NCI-H1092 treated with DMSO at 0.1 percent for 48 hours (cell line): Measurements from ENCODE around the gene CPNE2.
"Not testable (repeated sequence)": the region's sequence is repeated elsewhere in the genome, so short reads cannot be mapped to it uniquely, and the experiment has no call there.

Experiments
- DNase-seq: peaks from one replicate; lab custom pipeline; 2025; lab: John Stamatoyannopoulos, UW

The CPNE2 gene

DNA sequence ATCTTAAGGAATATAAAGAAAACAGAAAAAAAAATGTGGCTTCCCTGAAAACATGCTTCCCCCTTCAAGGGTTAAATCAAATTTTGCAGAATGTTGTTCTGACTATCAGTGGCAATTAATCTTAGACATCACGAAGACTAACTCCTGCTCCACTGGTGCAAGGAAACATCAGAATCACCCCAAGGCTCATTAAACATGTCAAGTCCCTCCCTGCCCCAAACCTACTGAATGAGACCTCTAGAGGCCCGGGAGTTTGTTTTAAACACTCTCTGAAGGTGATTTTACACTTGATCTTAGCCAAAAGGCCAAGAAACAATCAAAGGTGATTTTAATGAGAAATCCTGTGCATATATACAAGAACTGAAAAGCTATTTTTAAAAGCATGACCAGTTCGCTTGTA is 75.2 kb downstream of the CPNE2 start:
- DNase-seq = no peak

- peak; percentile 19 for DNase-seq
These were observed 75.6 kb downstream of the CPNE2 start for GRCh38 chr16:57167953-57168352.

- no peak for DNase-seq
These were observed 76.9 kb downstream of the CPNE2 start for GRCh38 chr16:57169327-57169726.

DNA sequence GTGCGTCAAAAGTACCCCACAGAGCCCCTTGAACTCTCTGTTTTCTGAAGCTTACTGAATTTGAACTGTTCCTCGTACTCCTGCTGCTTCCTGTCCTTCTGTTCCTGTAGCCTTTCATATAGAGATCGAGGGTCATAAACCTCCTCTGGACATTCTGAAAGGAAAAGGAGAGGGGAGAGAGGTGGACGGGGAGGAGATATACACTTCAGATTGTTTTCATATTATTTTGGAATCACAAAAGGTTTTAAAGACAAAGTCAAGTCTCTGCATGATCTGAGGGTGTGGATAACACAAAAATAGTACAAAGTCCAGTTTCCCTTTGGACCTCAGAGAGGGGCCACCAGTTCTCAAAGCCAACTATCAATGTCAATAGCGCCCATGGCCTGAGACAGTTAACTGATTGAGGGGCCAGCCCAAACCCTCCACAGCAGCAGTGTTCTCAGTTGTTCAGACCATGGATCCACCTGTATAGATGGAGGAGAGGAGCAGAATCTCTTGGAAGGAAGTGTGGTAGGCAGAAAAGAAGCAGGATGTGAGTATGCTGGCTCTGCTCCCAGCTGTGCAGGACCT is 80.4 kb downstream of the CPNE2 start:
- no peak for DNase-seq

DNA sequence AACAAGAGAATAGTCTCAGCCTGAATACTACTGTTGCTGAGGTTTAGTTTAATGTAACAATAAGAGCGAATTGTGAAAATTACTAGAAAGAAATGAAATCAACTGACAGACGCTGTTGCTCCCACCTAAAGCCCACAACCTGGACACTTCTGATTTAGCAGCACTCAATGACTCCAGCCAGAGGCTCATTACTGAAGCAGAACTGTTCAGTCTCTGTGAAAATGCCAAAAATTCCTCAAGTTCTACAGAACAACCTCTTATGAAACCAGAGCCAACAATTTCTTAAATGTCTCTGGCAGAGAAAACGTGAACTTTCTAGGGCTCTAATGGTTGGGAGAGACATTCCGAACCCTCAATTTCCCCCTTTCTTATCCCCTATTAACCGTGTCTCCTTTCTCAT is 83.5 kb downstream of the CPNE2 start:
- no peak for DNase-seq

GRCh38 chr16:57178196-57178595 is 85.8 kb downstream of the CPNE2 start:
- DNase-seq = no peak

- DNase-seq = no peak
These were observed 86.4 kb downstream of the CPNE2 start for GRCh38 chr16:57178793-57179212.

DNA sequence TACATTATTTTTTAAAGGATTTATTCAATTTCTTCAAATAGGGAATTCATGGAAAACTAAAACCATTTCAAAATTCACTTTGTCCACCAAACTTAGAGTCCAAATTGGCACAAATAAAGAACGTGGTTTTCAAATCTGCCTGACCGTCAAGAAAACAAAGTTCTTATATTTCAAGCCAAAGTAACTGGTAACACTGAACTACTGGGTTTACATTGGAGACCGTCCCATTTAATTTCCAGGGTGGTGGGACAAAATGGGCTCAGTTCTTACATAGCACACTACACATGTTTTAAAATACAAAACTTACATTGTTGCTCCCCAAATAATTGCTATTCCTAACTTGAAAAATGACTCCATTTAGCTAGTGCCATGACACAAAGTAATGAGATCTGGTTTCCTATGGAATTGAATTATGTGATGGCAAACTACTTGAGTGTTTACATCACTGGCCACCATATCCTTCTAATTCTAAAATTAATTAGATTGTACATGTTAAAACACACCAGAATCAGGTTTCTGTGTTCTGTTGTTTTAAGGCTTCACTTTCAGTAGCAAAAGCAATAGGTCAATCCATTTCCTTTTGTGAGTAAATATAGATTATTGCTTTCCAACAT is 86.9 kb downstream of the CPNE2 start:
- no peak for DNase-seq

DNA sequence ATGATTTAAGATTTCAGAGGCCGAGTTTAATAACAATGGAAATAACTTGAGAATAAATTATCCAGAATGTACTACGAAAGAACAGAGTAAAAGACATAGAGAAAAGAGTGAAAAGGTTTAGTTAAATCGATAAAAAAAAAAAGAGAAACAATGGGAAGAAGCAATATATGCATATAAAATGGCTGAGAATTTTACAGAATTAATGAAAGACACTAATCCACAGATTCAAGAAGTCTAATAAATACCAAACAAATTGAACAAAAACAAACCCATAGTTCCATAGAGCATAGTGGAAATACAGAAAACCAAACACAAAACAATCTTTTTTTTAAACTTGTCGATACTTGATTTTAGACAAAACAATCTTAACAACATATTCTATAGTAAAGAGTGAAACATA is 91.7 kb downstream of the CPNE2 start:
- no peak for DNase-seq

GRCh38 chr16:57184887-57185445 is 92.6 kb downstream of the CPNE2 start:
- DNase-seq = peak; percentile 31

- no peak for DNase-seq
These were observed 93.1 kb downstream of the CPNE2 start for GRCh38 chr16:57185446-57185944.

- DNase-seq = peak; percentile 99
These were observed 93.8 kb downstream of the CPNE2 start, which contains the start of the genes PSME3IP1 and RSPRY1 for GRCh38 chr16:57185945-57186871. Gene PSME3IP1 (minus strand): TSS chr16:57186039. CDS start chr16:57173854, 12,185 bp downstream. Gene RSPRY1 (plus strand): TSS chr16:57186329. CDS start chr16:57204659, 18,330 bp downstream.

DNA sequence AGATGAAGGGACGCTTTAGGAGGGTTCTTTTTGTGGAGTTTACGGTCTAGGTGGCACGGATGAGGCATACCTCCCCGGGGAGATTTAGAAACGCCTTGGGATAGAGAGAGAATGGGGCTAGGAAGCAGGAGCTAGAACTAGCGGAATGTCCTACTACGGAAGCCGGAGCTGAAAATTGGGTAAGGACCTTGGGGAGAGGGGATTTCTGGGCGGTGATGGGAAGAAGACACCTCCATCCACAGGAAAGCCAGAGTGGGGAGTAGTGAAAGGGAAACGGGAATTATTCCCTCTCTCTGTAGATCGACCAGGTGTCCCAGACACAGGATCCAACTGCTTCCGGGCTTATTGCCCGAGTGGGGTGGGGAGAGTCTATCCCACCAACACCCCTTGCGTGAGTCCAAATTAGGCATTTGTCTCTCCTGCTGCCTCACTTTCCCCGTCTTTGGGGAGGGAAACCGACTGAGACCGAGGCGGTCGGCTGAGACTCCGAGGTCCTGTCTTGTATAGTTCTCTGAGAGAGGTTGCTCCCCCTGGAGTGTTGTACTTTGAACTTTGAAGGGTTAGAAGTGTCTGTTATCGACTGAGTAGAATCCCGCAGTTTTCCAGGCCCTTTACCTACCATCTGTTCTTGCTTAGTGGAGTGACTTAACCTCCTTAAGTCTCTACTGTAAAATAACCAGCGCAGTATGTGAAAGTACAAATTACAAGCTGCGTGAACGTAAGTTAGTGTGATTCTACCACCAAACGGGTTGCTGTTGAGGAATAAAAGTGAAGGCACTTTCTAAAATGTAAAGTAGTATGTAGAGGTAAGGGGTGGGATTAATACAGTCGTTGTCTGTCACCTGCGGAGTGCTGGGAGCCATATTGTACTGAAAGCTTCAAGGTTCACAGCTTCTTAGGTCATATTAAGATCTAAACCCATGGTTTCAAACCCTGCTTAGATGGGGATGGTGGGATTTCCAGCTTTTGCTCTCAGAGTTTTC is 94.8 kb downstream of the CPNE2 start:
- DNase-seq = no peak

DNA sequence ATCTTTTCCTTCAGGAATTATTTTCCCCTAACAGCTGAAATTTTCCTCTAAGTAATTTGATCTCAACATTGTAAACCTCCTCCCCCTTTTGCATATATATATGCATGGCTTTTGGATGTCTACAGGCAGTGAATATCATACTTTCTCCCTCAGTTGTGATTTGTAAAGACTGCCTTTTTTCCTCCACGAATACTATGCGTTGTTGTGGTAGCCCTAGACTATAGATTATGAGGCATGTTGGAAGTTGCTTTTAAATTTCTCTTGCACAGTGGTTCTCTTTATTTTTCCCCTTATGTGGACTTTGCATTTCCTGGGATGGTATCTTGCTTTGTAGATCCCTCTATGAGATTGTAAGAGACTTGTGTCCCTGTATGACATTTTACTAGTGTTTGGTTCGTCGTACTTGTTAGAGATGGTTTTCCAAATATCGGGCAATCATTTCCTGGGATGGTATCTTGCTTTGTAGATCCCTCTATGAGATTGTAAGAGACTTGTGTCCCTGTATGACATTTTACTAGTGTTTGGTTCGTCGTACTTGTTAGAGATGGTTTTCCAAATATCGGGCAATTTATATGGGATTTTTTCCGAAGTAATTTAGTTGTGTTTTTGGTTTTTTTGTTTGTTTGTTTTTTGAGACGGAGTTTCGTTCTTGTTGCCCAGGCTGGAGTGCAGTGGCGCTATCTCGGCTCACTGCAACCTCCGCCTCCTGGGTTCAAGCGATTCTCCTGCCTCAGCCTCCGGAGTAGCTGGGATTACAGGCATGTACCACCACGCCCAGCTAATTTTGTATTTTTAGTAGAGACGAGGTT is 95.7 kb downstream of the CPNE2 start:
- DNase-seq = not testable (repeated sequence)

DNA sequence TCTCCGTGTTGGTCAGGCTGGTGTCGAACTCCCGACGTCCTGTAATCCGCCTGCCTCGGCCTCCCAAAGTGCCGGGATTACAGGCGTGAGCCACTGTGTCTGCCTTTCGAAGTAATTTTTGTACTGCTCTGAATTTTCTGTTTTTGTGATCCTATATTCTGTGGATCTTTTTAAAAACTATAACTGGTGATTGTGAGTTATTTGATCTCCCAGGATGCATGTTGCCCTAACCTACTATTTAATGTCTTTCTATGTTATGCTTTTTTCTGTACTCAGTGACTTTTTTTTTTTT is 96.3 kb downstream of the CPNE2 start:
- no peak for DNase-seq

DNA sequence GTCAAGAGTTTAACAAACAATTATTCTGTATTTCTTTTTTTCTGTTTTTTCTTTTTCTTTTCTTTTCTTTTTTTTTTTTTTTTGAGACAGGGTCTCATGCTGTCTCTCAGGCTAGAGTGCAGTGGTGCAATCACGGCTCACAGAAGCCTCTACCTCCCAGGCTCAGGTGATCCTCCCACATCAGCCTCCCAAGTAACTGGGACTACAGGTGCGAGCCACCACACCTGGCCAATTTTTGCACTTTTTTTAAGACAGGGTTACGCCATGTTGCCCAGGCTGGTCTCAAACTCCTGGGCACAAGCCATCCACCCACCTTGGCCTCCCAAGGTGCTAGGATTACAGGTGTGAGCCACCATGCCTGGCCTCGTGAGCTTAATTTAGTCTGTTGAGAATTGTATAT is 97.1 kb downstream of the CPNE2 start:
- DNase-seq = not testable (repeated sequence)

- DNase-seq = no peak
These were observed 97.8 kb downstream of the CPNE2 start for GRCh38 chr16:57190136-57190535.

DNA sequence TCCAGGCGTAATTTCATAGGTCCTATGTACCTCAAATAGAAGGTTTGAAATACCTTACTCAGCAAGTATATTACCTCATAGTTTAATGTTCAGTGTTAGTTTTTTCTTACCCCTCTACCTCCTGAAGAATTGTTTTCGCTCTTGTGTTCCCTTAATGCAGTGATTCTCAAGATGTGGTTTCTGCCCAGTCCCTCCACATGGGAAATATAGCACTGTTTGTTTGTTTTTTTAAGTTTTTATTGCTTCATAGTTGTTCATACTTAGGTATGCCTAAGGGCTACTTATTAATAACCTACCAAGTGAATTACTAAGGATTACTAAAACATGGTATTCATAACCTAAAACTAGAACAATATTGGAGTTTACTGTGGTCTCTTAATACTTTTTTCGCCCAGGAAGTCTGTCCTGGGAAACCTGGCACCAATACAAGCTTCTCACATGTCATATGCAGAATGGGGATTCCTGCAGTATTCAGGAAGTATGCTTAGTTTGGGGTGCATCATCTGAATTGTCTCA is 98.7 kb downstream of the CPNE2 start:
- DNase-seq = no peak

- no peak for DNase-seq
These were observed 99.8 kb downstream of the CPNE2 start for GRCh38 chr16:57192146-57192545.
